Measurements from ENCODE around the gene KEL.
"Not testable (repeated sequence)": the region's sequence is repeated elsewhere in the genome, so short reads cannot be mapped to it uniquely, and the experiment has no call there.

Gene KEL

GRCh38 chr7:142961973-142962926 lies at the start of gene KEL:
TSS of gene KEL (minus strand) at chr7:142962363. CDS start at chr7:142962206, 157 bp downstream.
- DNase-seq, result no peak

GRCh38 chr7:143008007-143008901 lies 46.1 kb upstream of the KEL start:
- peak; percentile 19 for DNase-seq

GRCh38 chr7:143005632-143006260 lies 43.6 kb upstream of the KEL start:
- no peak for DNase-seq

GRCh38 chr7:143003393-143004051 lies 41.4 kb upstream of the KEL start:
- peak; percentile 16 for DNase-seq

- DNase-seq, result no peak
Observed at GRCh38 chr7:143002898-143003297, 40.7 kb upstream of the KEL start.

GRCh38 chr7:143002106-143002505 lies 39.9 kb upstream of the KEL start:
- peak; percentile 13 for DNase-seq

GRCh38 chr7:143000648-143001047 lies 38.5 kb upstream of the KEL start:
- DNase-seq, result no peak

GRCh38 chr7:142999793-143000192 lies 37.6 kb upstream of the KEL start:
- DNase-seq, result no peak

GRCh38 chr7:142998966-142999365 lies 36.8 kb upstream of the KEL start:
- DNase-seq, result no peak

- no peak for DNase-seq
Observed at GRCh38 chr7:142997456-142997989, 35.4 kb upstream of the KEL start.

- DNase-seq, result no peak
Observed at GRCh38 chr7:142992427-142992826, 30.3 kb upstream of the KEL start.

- DNase-seq, result no peak
Observed at GRCh38 chr7:142984297-142984696, 22.1 kb upstream of the KEL start.

- DNase-seq, result no peak
Observed at GRCh38 chr7:142983825-142984224, 21.7 kb upstream of the KEL start.

- not testable (repeated sequence) for DNase-seq
Observed at GRCh38 chr7:142978402-142978801, 16.2 kb upstream of the KEL start.

- DNase-seq, result no peak
Observed at GRCh38 chr7:142974626-142975025, 12.5 kb upstream of the KEL start.

- DNase-seq, result no peak
Observed at GRCh38 chr7:142969183-142969582, 7.0 kb upstream of the KEL start.

- no peak for DNase-seq
Observed at GRCh38 chr7:142968229-142968628, 6.1 kb upstream of the KEL start.

GRCh38 chr7:142964502-142965246 lies 2.5 kb upstream of the KEL start:
- DNase-seq, result no peak

GRCh38 chr7:142963993-142964392 lies 1.8 kb upstream of the KEL start:
- DNase-seq, result no peak

- no peak for DNase-seq
Observed at GRCh38 chr7:142962991-142963390, 828 bp upstream of the KEL start.

- no peak for DNase-seq
Observed at GRCh38 chr7:142961595-142961972, 579 bp downstream of the KEL start.

Measured in amniotic stem cell (primary cell).